HG03432 (cell line): ENCODE data around the gene DIP2C.
"Not testable (repeated sequence)": the region's sequence is repeated elsewhere in the genome, so short reads cannot be mapped to it uniquely, and the experiment has no call there.

Source experiments
- ATAC-seq: cut with Tn5 transposase; IDR thresholded peaks from one replicate; pipeline ENCODE4 v1.9.1; 2021; ENCODE audit warnings: mild to moderate bottlenecking, moderate library complexity; ENCODE audit not compliant: unreplicated experiment

DIP2C gene

GRCh38 chr10:600876-601659, 88.4 kb downstream of the DIP2C start:
- ATAC-seq, result no peak

GRCh38 chr10:600234-600633, 89.2 kb downstream of the DIP2C start:
- no peak for ATAC-seq

GRCh38 chr10:599767-600166, 89.7 kb downstream of the DIP2C start:
- ATAC-seq, result no peak

GRCh38 chr10:598415-599170, 90.9 kb downstream of the DIP2C start:
- ATAC-seq, result no peak

GRCh38 chr10:597976-598375, 91.5 kb downstream of the DIP2C start:
- ATAC-seq, result no peak

- no peak for ATAC-seq
Measured at GRCh38 chr10:596725-597345, 92.6 kb downstream of the DIP2C start.

GRCh38 chr10:596131-596530, 93.3 kb downstream of the DIP2C start:
- ATAC-seq, result not testable (repeated sequence)

- no peak for ATAC-seq
Measured at GRCh38 chr10:595473-595872, 94.0 kb downstream of the DIP2C start.

- no peak for ATAC-seq
Measured at GRCh38 chr10:594584-595270, 94.7 kb downstream of the DIP2C start.

- ATAC-seq, result no peak
Measured at GRCh38 chr10:593901-594457, 95.5 kb downstream of the DIP2C start.

- ATAC-seq, result no peak
Measured at GRCh38 chr10:593421-593820, 96.0 kb downstream of the DIP2C start.

GRCh38 chr10:593016-593415, 96.5 kb downstream of the DIP2C start:
- ATAC-seq, result no peak

- no peak for ATAC-seq
Measured at GRCh38 chr10:591646-592045, 97.8 kb downstream of the DIP2C start.

GRCh38 chr10:590721-591120, 98.7 kb downstream of the DIP2C start:
- ATAC-seq, result no peak

GRCh38 chr10:589961-590680, 99.3 kb downstream of the DIP2C start:
- ATAC-seq, result no peak

GRCh38 chr10:588246-589165, 101.0 kb downstream of the DIP2C start:
- no peak for ATAC-seq

GRCh38 chr10:586716-587115, 102.8 kb downstream of the DIP2C start:
- no peak for ATAC-seq

- ATAC-seq, result no peak
Measured at GRCh38 chr10:586151-586550, 103.3 kb downstream of the DIP2C start.

GRCh38 chr10:585502-585901, 104.0 kb downstream of the DIP2C start:
- ATAC-seq, result no peak
